ENCODE measurements around the gene IWS1. TPM values are rescaled to one million over a fixed set of nuclear protein-coding genes. Genes with fewer than 3 reads are reported as not detected.

Gene IWS1
- total RNA-seq, 2 experiments from 2014 or later, result 24.9 to 26.0 TPM

DNA sequence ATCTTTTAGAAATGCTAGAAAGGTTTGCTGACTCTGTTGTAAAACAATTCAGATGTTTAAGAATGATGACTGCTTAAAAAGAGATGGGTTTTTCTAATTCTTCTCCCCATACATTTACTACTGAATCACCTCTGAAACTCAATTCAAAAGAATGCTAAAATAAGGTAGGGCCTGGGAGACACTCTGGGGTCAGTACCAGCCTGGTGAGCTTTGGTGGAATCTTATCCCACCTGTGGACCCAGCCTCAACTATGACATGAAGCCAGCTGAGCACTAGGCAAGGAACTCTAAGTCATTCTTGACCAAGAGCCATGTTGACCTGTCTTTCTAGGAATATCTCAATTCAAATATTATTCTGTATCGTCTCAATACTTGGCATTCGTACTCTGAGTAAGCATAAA lies 44.3 kb downstream of the IWS1 start:
- H3K36me3 ChIP-seq (ENCODE audit: insufficient read depth, low read length), result peaks cover 68% of the 10 kb centered on the region

DNA sequence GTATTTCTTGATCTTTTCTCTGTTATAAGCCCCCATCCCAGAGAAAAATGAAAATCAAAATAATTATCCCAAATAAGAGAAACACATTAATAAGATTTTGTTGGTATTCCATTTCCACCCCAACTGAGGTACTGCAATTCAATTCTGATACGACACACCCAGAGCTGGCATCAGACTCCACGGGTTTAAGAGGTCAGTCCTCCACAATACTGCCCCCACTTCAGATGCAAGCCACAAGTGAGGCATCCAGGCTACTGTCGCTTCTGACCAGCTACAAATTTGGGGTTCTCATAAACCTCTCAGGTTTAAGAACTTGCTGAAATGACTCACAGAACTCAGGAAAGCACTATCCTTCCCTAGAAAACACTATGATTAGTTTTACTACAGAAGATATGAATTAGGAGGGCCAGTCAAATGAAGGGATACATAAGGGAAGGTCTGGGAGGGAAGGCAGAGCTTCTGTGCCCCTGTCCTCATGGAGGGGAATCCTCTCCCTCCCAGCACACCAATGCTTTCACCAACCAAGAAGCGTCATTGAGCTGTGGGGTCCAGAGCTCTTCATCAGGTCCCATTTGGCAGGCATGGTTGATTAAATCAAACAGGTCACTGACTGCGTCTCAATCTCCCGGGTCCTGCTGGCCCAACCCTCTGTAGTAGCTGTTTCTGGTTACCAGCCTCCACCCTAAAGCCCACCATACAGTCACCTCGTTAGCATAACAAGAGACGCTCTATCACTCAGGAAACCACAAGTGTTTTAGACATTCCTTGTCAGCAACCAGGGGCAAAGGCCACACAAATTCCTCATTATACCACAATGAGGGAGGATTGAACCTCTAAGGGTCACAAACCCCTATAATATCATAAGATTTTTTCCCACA lies 46.2 kb downstream of the IWS1 start:
- Histone ChIP-seq H3K9me3 (ENCODE audit: control insufficient read depth in 1 of 2, insufficient read depth in 1 of 2, low read length in 2 of 2) (no peaks in the 10 kb centered on the region), H3K36me3 (ENCODE audit: insufficient read depth, low read length) (peaks cover 49% of the 10 kb centered on the region), H3K27me3 (ENCODE audit: control insufficient read depth in 1 of 2, insufficient read depth in 2 of 2, low read length in 2 of 2) (no peaks in the 10 kb centered on the region), H3K27ac (ENCODE audit: low read depth in 1 of 2, low read length in 2 of 2) (no peak overlapping the region), H3K4me1 (ENCODE audit: insufficient read depth, low read length) (no peaks in the 10 kb centered on the region), H3K4me3 (ENCODE audit: low read length) (no peak overlapping the region)
- DNase-seq (no peak), ATAC-seq (ENCODE audit: poor library complexity) (no peak)
- H3K4me3 Mint-ChIP-seq, result no peak overlapping the region
- intact Hi-C loops (cut with DNase I, micrococcal nuclease), result loop anchor here (1.0 to 5.0 kb wide), 7 partner anchors 123 to 411 kb away; no protein-coding TSS in a partner anchor
- TF ChIP-seq CTCF (IDR thresholded peaks at IDR 0.05), result no peak
- CTCF ChIA-PET, result interaction anchor here (0.8 to 2.9 kb wide), 12 partner anchors 25 to 283 kb away, joined by 3 to 8 read pairs (median 4); partner anchors contain the start of gene ERCC3
- no peak overlapping the region for H3K27ac Mint-ChIP-seq
- POLR2A ChIA-PET, result interaction anchor here (0.8 to 1.3 kb wide), 4 partner anchors 92 to 283 kb away, joined by 3 to 4 read pairs (median 3); partner anchors contain the start of genes ERCC3 and MAP3K2
- peaks cover 56% of the 10 kb centered on the region for H3K36me3 Mint-ChIP-seq (ENCODE audit: low read depth)
- H3K27me3 Mint-ChIP-seq, result no peaks in the 10 kb centered on the region
- H3K4me1 Mint-ChIP-seq (ENCODE audit: low read depth), result peaks cover 3% of the 10 kb centered on the region
- H3K9me3 Mint-ChIP-seq, result no peaks in the 10 kb centered on the region

More for the DNA sequence above, 44.3 kb downstream of the IWS1 start:
- no peak for DNase-seq
- ChIA-PET POLR2A (no interaction called here), CTCF (interaction anchor here (1.1 to 2.9 kb wide), 2 partner anchors 158 to 285 kb away, joined by 4 to 8 read pairs; no protein-coding TSS in a partner anchor)
- peaks cover 23% of the 10 kb centered on the region for H3K4me1 Mint-ChIP-seq (ENCODE audit: low read depth)
- no peak overlapping the region for H3K4me3 ChIP-seq (ENCODE audit: low read length)
- H3K9me3 Mint-ChIP-seq, result no peaks in the 10 kb centered on the region
- no peaks in the 10 kb centered on the region for H3K27me3 Mint-ChIP-seq
- peak overlapping the region; percentile 9 for H3K27ac Mint-ChIP-seq
- intact Hi-C loops (cut with DNase I, micrococcal nuclease), result loop anchor here in 1 of 2 experiments (5.0 kb wide), 1 partner anchor 205 kb away; no protein-coding TSS in a partner anchor
- no peak overlapping the region for H3K4me3 Mint-ChIP-seq
- no peak overlapping the region for H3K27ac ChIP-seq (ENCODE audit: low read depth in 1 of 2, low read length in 2 of 2)
- ATAC-seq (ENCODE audit: poor library complexity), result no peak
- TF ChIP-seq CTCF (IDR thresholded peaks at IDR 0.05), result no peak
- H3K27me3 ChIP-seq (ENCODE audit: control insufficient read depth in 1 of 2, insufficient read depth in 2 of 2, low read length in 2 of 2), result no peaks in the 10 kb centered on the region
- peaks cover 70% of the 10 kb centered on the region for H3K36me3 Mint-ChIP-seq (ENCODE audit: low read depth)
- H3K9me3 ChIP-seq (ENCODE audit: control insufficient read depth in 1 of 2, insufficient read depth in 1 of 2, low read length in 2 of 2), result no peaks in the 10 kb centered on the region
- H3K4me1 ChIP-seq (ENCODE audit: insufficient read depth, low read length), result peaks cover 5% of the 10 kb centered on the region

DNA sequence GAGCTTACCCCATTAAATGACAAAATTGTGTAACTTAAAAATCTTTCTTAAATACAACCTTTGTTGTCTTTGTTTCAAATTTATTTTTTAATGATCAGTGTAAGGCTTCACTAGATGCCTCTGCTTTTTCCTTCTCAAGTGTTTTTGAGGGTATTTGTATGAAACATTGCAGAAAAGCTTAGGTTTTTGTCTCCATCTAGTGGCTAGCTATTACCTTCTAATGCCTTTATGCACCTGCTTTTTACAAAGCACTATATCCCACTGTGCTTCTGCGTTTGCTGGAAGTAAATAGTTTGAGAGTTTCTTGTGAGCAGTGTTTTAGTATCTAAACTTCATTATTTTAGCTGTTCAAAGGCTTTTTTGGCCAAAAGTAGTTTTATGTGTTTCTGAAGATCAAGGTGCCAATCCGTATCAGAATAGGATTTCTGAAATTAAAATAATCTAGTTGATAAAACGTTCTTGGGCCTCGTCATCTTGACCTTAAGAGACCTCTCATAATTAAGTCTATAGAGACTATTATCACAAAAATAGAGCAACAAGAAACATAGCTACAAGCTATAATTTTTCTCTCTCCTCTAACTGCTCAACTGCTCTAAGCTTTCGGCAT lies 47.0 kb downstream of the IWS1 start:
- CTCF ChIA-PET, result interaction anchor here (0.8 to 2.9 kb wide), 17 partner anchors 11 to 282 kb away, joined by 3 to 8 read pairs (median 4); partner anchors contain the start of gene ERCC3
- H3K9me3 Mint-ChIP-seq, result no peaks in the 10 kb centered on the region
- Histone ChIP-seq H3K36me3 (ENCODE audit: insufficient read depth, low read length) (peaks cover 44% of the 10 kb centered on the region), H3K27me3 (ENCODE audit: control insufficient read depth in 1 of 2, insufficient read depth in 2 of 2, low read length in 2 of 2) (no peaks in the 10 kb centered on the region), H3K4me3 (ENCODE audit: low read length) (no peak overlapping the region), H3K9me3 (ENCODE audit: control insufficient read depth in 1 of 2, insufficient read depth in 1 of 2, low read length in 2 of 2) (no peaks in the 10 kb centered on the region), H3K27ac (ENCODE audit: low read depth in 1 of 2, low read length in 2 of 2) (no peak overlapping the region), H3K4me1 (ENCODE audit: insufficient read depth, low read length) (no peaks in the 10 kb centered on the region)
- DNase-seq (peak in 3 of 14 experiments; percentile 48 to 67 (median 66)), ATAC-seq (ENCODE audit: poor library complexity) (peak; percentile 65)
- peak; percentile 86 for TF ChIP-seq CTCF (IDR thresholded peaks at IDR 0.05)
- no peak overlapping the region for H3K27ac Mint-ChIP-seq
- intact Hi-C loops (cut with DNase I, micrococcal nuclease), result loop anchor here (1.0 to 5.0 kb wide), 6 partner anchors 122 to 411 kb away; no protein-coding TSS in a partner anchor
- H3K27me3 Mint-ChIP-seq, result no peaks in the 10 kb centered on the region
- no peak overlapping the region for H3K4me3 Mint-ChIP-seq
- H3K4me1 Mint-ChIP-seq (ENCODE audit: low read depth), result no peaks in the 10 kb centered on the region
- H3K36me3 Mint-ChIP-seq (ENCODE audit: low read depth), result peaks cover 48% of the 10 kb centered on the region
- POLR2A ChIA-PET, result interaction anchor here (0.8 to 1.3 kb wide), 5 partner anchors 89 to 282 kb away, joined by 3 to 4 read pairs (median 3); partner anchors contain the start of genes ERCC3 and MAP3K2

Measured in CD4-positive, alpha-beta T cell (primary cell).